CD4-positive, alpha-beta T cell (primary cell): ENCODE results near the gene ANKRD36. TPM values are rescaled to one million over a fixed set of nuclear protein-coding genes. Genes with fewer than 3 reads are reported as not detected.
"Not testable (repeated sequence)": the region's sequence is repeated elsewhere in the genome, so short reads cannot be mapped to it uniquely, and the experiment has no call there.

ENCODE experiments used
- ATAC-seq: fragments of 200-7000 bp; cut with Tn5 transposase; one replicate; pipeline ENCODE4 v1.10.0; 2022; ENCODE audit warnings: mild to moderate bottlenecking; ENCODE audit not compliant: poor library complexity
- CTCF ChIA-PET: fragments of 350-600 bp; sonication (Branson Sonifier 250); formaldehyde crosslinking; loops from one replicate; lab custom pipeline; 2021; ENCODE audit warnings: antibody characterized with exemption, inconsistent platforms; lab: Charles Lee
- POLR2A ChIA-PET: fragments of 350-600 bp; sonication (Branson Sonifier 250); formaldehyde crosslinking; loops from one replicate; lab custom pipeline; 2021; ENCODE audit warnings: antibody characterized with exemption, inconsistent platforms; lab: Charles Lee
- DNase-seq, 14 experiments: peaks; one replicate each; pipeline ENCODE4 v3.0.0-alpha.2; 2013 to 2020; ENCODE audit warnings: mixed read lengths in 2 of 14
- H3K27ac ChIP-seq, 2 donors: one replicate each; pipeline versions ENCODE4 v1.5.1 to v1.7.0; 2013; ENCODE audit warnings: low read length in 2 of 2, low read depth in 1 of 2, mild to moderate bottlenecking in 1 of 2
- H3K27me3 ChIP-seq, 2 experiments: 1 replicate in 1 of 2; 2 replicates in 1 of 2; pipeline versions ENCODE4 v1.6.1 to v1.7.0; 2013; ENCODE audit warnings: low read length in 2 of 2, control low read depth in 1 of 2, mild to moderate bottlenecking in 1 of 2, moderate library complexity in 1 of 2; ENCODE audit not compliant: insufficient read depth in 2 of 2, control insufficient read depth in 1 of 2
- H3K36me3 ChIP-seq: one replicate; pipeline ENCODE4 v1.6.1; 2013; ENCODE audit warnings: low read length, control low read depth; ENCODE audit not compliant: insufficient read depth
- H3K4me1 ChIP-seq: one replicate; pipeline ENCODE4 v1.6.1; 2013; ENCODE audit warnings: low read length, control low read depth; ENCODE audit not compliant: insufficient read depth
- H3K4me3 ChIP-seq: one replicate; pipeline ENCODE4 v1.5.1; 2013; ENCODE audit warnings: mild to moderate bottlenecking, low read length, moderate library complexity
- H3K9me3 ChIP-seq, 2 experiments: 1 replicate in 1 of 2; 2 replicates in 1 of 2; pipeline versions ENCODE4 v1.6.1 to v1.7.0; 2013; ENCODE audit warnings: low read length in 2 of 2, mild to moderate bottlenecking in 2 of 2, control low read depth in 1 of 2, moderate library complexity in 1 of 2; ENCODE audit not compliant: control insufficient read depth in 1 of 2, insufficient read depth in 1 of 2
- H3K27ac Mint-ChIP-seq: one replicate; pipeline ENCODE4 v1.8.0; 2020; ENCODE audit warnings: mixed read lengths
- H3K27me3 Mint-ChIP-seq: one replicate; pipeline ENCODE4 v1.8.0; 2021; ENCODE audit warnings: mixed read lengths
- H3K36me3 Mint-ChIP-seq: one replicate; pipeline ENCODE4 v1.8.0; 2021; ENCODE audit warnings: low read depth, mixed read lengths
- H3K4me1 Mint-ChIP-seq: one replicate; pipeline ENCODE4 v1.8.0; 2021; ENCODE audit warnings: low read depth, mixed read lengths
- H3K4me3 Mint-ChIP-seq: one replicate; pipeline ENCODE4 v1.8.0; 2020; ENCODE audit warnings: mild to moderate bottlenecking, mixed read lengths
- H3K9me3 Mint-ChIP-seq: one replicate; pipeline ENCODE4 v1.8.0; 2020; ENCODE audit warnings: mixed read lengths
- CTCF ChIP-seq: fragments of 200-600 bp; IDR thresholded peaks from one replicate; pipeline ENCODE4 v1.8.0; 2022; ENCODE audit warnings: antibody characterized with exemption, mild to moderate bottlenecking
- intact Hi-C, 2 experiments: fragments of 100-400 bp; cut with DNase I in 1 of 2; cut with micrococcal nuclease in 1 of 2; formaldehyde crosslinking; loops; one replicate each; pipeline versions ENCODE4 v1.15.1 to v1.9.0; 2023 to 2025; cut with DNase I, micrococcal nuclease
- total RNA-seq, 174 experiments: library from RNA in 2 of 174; stranded (reverse) in 2 of 174; gene quantifications; one replicate each; pipeline ENCODE4 v1.2.3 and lab custom pipeline; 2021 to 2026

Gene ANKRD36
- total RNA-seq, 2 experiments from 2014 or later: 60.5 to 67.0 TPM

GRCh38 chr2:97106878-97107277 lies 6.1 kb upstream of the ANKRD36 start:
- H3K9me3 Mint-ChIP-seq, H3K36me3 Mint-ChIP-seq, H3K27ac Mint-ChIP-seq, H3K27ac ChIP-seq, H3K4me3 Mint-ChIP-seq, H3K9me3 ChIP-seq, ATAC-seq, DNase-seq, H3K4me1 Mint-ChIP-seq, H3K36me3 ChIP-seq, H3K4me1 ChIP-seq, H3K27me3 ChIP-seq, POLR2A ChIA-PET, H3K4me3 ChIP-seq: not testable (repeated sequence)
- intact Hi-C loops: loop anchor here in 1 of 2 experiments (5.0 kb wide), 1 partner anchor 145 kb away; no protein-coding TSS in a partner anchor
- peaks cover 35% of the 10 kb centered on the region for H3K27me3 Mint-ChIP-seq
- CTCF ChIA-PET: interaction anchor here (0.6 kb wide), 1 partner anchor 148 kb away, joined by 3 read pairs; no protein-coding TSS in a partner anchor

GRCh38 chr2:97111246-97111645 lies 1.7 kb upstream of the ANKRD36 start:
- H3K4me3 ChIP-seq, H3K36me3 Mint-ChIP-seq, ATAC-seq, DNase-seq, H3K9me3 ChIP-seq, H3K27ac Mint-ChIP-seq, H3K27me3 ChIP-seq, H3K27ac ChIP-seq, H3K36me3 ChIP-seq, H3K4me1 ChIP-seq, H3K4me1 Mint-ChIP-seq, H3K4me3 Mint-ChIP-seq, H3K9me3 Mint-ChIP-seq, POLR2A ChIA-PET: not testable (repeated sequence)
- peaks cover 15% of the 10 kb centered on the region for H3K27me3 Mint-ChIP-seq
- intact Hi-C loops: loop anchor here in 1 of 2 experiments (5.0 kb wide), 1 partner anchor 254 kb away; the partner anchor contains the start of gene ANKRD39
- CTCF ChIA-PET: interaction anchor here (2.1 to 2.9 kb wide), 3 partner anchors 15 to 254 kb away, joined by 7 to 28 read pairs (median 12); partner anchors contain the start of gene ANKRD39

GRCh38 chr2:97112320-97113049 lies 468 bp upstream of the ANKRD36 start:
- Mint-ChIP-seq H3K4me3 (peak overlapping the region; percentile 90), H3K27me3 (peaks cover 11% of the 10 kb centered on the region), H3K27ac (peak overlapping the region; percentile 99)
- not testable (repeated sequence) for H3K9me3 Mint-ChIP-seq, H3K4me1 ChIP-seq, H3K36me3 Mint-ChIP-seq, H3K27me3 ChIP-seq, H3K9me3 ChIP-seq, H3K36me3 ChIP-seq, H3K4me1 Mint-ChIP-seq
- ChIA-PET CTCF (interaction anchor here (0.9 to 2.9 kb wide), 8 partner anchors 17 to 296 kb away, joined by 3 to 28 read pairs (median 6); partner anchors contain the start of genes ANKRD39, CNNM3 and SEMA4C), POLR2A (interaction anchor here (0.6 to 2.4 kb wide), 12 partner anchors 104 to 1120 kb away, joined by 3 to 44 read pairs (median 3); partner anchors contain the start of genes ANKRD39 and KANSL3)
- Histone ChIP-seq H3K27ac (peak overlapping the region; percentile 29 to 69), H3K4me3 (peak overlapping the region; percentile 62)
- intact Hi-C loops: loop anchor here (1.0 to 5.0 kb wide), 4 partner anchors 100 to 255 kb away; partner anchors contain the start of gene ANKRD39 (in 2 of the 2)
- ATAC-seq: peak; percentile 54
- TF ChIP-seq CTCF: peak; percentile 97
- DNase-seq: peak; percentile 30 to 78 (median 42)

GRCh38 chr2:97113882-97114255 lies 916 bp downstream of the ANKRD36 start:
- peak overlapping the region; percentile 63 for H3K4me3 ChIP-seq
- POLR2A ChIA-PET: interaction anchor here (0.8 to 2.4 kb wide), 6 partner anchors 152 to 707 kb away, joined by 3 to 44 read pairs (median 6); partner anchors contain the start of genes ANKRD39 and CNNM3
- H3K36me3 ChIP-seq, H3K9me3 Mint-ChIP-seq, H3K27me3 ChIP-seq, H3K36me3 Mint-ChIP-seq, H3K9me3 ChIP-seq, ATAC-seq, H3K4me1 Mint-ChIP-seq, H3K4me1 ChIP-seq, H3K27me3 Mint-ChIP-seq: not testable (repeated sequence)
- peak in 3 of 14 experiments; percentile 5 to 24 (median 16) for DNase-seq
- intact Hi-C loops: loop anchor here (2.0 to 5.0 kb wide), 3 partner anchors 101 to 257 kb away; partner anchors contain the start of gene ANKRD39 (in 1 of the 2)
- peak overlapping the region; percentile 65 to 69 for H3K27ac ChIP-seq
- H3K27ac Mint-ChIP-seq: peak overlapping the region; percentile 99
- H3K4me3 Mint-ChIP-seq: peak overlapping the region; percentile 99
- CTCF ChIA-PET: interaction anchor here (0.8 to 2.9 kb wide), 3 partner anchors 113 to 298 kb away, joined by 3 to 28 read pairs (median 7); partner anchors contain the start of genes ANKRD39 and CNNM3

- not testable (repeated sequence) for H3K27ac Mint-ChIP-seq, H3K27me3 Mint-ChIP-seq, H3K4me3 Mint-ChIP-seq
Measured at GRCh38 chr2:97129090-97129489, 16.1 kb downstream of the ANKRD36 start.

GRCh38 chr2:97144016-97144415 lies 31.1 kb downstream of the ANKRD36 start:
- peaks cover 62% of the 10 kb centered on the region for H3K36me3 Mint-ChIP-seq
- CTCF ChIA-PET, H3K9me3 ChIP-seq, H3K27me3 Mint-ChIP-seq, H3K27ac ChIP-seq, H3K4me1 Mint-ChIP-seq, H3K9me3 Mint-ChIP-seq, H3K27ac Mint-ChIP-seq, H3K4me3 ChIP-seq, POLR2A ChIA-PET, ATAC-seq, H3K4me3 Mint-ChIP-seq, DNase-seq, intact Hi-C loops, H3K4me1 ChIP-seq, H3K27me3 ChIP-seq: not testable (repeated sequence)
- peaks cover 19% of the 10 kb centered on the region for H3K36me3 ChIP-seq

More at GRCh38 chr2:97129090-97129489, 16.1 kb downstream of the ANKRD36 start:
- H3K27me3 ChIP-seq, H3K36me3 ChIP-seq, DNase-seq, CTCF ChIA-PET, H3K9me3 Mint-ChIP-seq, H3K9me3 ChIP-seq, POLR2A ChIA-PET, H3K27ac ChIP-seq, H3K4me1 ChIP-seq, ATAC-seq, H3K4me3 ChIP-seq, intact Hi-C loops, H3K4me1 Mint-ChIP-seq: not testable (repeated sequence)
- H3K36me3 Mint-ChIP-seq: peaks cover 38% of the 10 kb centered on the region
